NCI-H2171 (cell line): ENCODE results near the gene CFAP74.

Source experiments
- DNase-seq: peaks from one replicate; lab custom pipeline; 2025; lab: John Stamatoyannopoulos, UW

The CFAP74 gene

GRCh38 chr1:2018217-2019171 lies 14.9 kb upstream of the CFAP74 start:
- no peak for DNase-seq

- no peak for DNase-seq
Observed at GRCh38 chr1:2016123-2016522, 12.5 kb upstream of the CFAP74 start.

GRCh38 chr1:2014741-2015735 lies 11.5 kb upstream of the CFAP74 start:
- no peak for DNase-seq

GRCh38 chr1:2014181-2014580 lies 10.6 kb upstream of the CFAP74 start:
- DNase-seq: no peak

- no peak for DNase-seq
Observed at GRCh38 chr1:2009101-2010053, 5.8 kb upstream of the CFAP74 start.

GRCh38 chr1:2004856-2005255 lies 1.3 kb upstream of the CFAP74 start:
- no peak for DNase-seq

- no peak for DNase-seq
Observed at GRCh38 chr1:2001773-2002411, 1.7 kb downstream of the CFAP74 start.

GRCh38 chr1:2000850-2001249 lies 2.7 kb downstream of the CFAP74 start:
- no peak for DNase-seq

- DNase-seq: no peak
Observed at GRCh38 chr1:2000432-2000831, 3.2 kb downstream of the CFAP74 start.

- DNase-seq: no peak
Observed at GRCh38 chr1:1997576-1997975, 6.0 kb downstream of the CFAP74 start.

- DNase-seq: no peak
Observed at GRCh38 chr1:1996207-1996651, 7.4 kb downstream of the CFAP74 start.

GRCh38 chr1:1994536-1994935 lies 9.1 kb downstream of the CFAP74 start:
- no peak for DNase-seq

GRCh38 chr1:1990222-1990621 lies 13.4 kb downstream of the CFAP74 start:
- no peak for DNase-seq

GRCh38 chr1:1989789-1990188 lies 13.8 kb downstream of the CFAP74 start:
- DNase-seq: no peak

- DNase-seq: no peak
Observed at GRCh38 chr1:1989102-1989542, 14.5 kb downstream of the CFAP74 start.

- no peak for DNase-seq
Observed at GRCh38 chr1:1988061-1988945, 15.3 kb downstream of the CFAP74 start.

- DNase-seq: no peak
Observed at GRCh38 chr1:1987142-1987510, 16.5 kb downstream of the CFAP74 start.

- DNase-seq: no peak
Observed at GRCh38 chr1:1986451-1987141, 17.0 kb downstream of the CFAP74 start.

- DNase-seq: no peak
Observed at GRCh38 chr1:1985375-1986050, 18.1 kb downstream of the CFAP74 start.
